Stimulated activated CD8-positive, alpha-beta memory T cell treated with anti-CD3 and anti-CD28 coated beads, Interleukin-7, amount 100 ng/mL, for 48 hours (primary cell): ENCODE measurements around the gene ARHGAP28.

Source experiments
- DNase-seq, 2 donors: peaks; one replicate each; pipeline ENCODE4 v3.0.0-alpha.2; 2020; ENCODE audit warnings: low read depth in 1 of 2; ENCODE audit errors: extremely low read depth in 1 of 2

The ARHGAP28 gene

GRCh38 chr18:6729247-6730091 lies at the start of gene ARHGAP28:
Gene ARHGAP28 (plus strand): TSS chr18:6729716. CDS start chr18:6729822, 106 bp downstream.
- no peak for DNase-seq

DNA sequence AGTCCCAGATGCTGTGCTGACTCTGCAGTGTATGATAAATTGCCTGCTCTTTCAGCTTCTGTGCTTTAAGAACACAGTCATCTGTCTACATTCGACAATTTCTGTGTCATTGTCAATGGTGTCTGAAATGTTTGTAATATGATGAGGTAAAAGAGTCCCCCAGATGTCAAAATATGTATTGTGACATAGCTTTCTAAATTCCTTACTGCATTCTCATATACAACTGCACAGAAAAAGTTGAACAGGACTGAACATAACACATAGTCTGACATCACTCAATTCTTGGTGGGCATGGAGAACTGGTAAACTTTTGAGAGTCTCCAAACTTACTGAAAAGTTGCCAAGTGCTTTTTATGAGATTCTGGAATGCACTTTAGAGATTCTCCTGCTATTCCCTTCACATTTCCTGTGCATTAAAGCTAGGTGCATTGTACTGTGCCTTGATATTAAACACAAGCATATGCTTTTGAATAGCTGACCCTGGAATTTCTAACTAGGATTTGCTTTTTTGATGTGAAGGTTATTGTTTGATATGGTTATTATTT lies 48.1 kb upstream of the ARHGAP28 start:
- no peak for DNase-seq

GRCh38 chr18:6682437-6683111 lies 46.9 kb upstream of the ARHGAP28 start:
- no peak for DNase-seq

DNA sequence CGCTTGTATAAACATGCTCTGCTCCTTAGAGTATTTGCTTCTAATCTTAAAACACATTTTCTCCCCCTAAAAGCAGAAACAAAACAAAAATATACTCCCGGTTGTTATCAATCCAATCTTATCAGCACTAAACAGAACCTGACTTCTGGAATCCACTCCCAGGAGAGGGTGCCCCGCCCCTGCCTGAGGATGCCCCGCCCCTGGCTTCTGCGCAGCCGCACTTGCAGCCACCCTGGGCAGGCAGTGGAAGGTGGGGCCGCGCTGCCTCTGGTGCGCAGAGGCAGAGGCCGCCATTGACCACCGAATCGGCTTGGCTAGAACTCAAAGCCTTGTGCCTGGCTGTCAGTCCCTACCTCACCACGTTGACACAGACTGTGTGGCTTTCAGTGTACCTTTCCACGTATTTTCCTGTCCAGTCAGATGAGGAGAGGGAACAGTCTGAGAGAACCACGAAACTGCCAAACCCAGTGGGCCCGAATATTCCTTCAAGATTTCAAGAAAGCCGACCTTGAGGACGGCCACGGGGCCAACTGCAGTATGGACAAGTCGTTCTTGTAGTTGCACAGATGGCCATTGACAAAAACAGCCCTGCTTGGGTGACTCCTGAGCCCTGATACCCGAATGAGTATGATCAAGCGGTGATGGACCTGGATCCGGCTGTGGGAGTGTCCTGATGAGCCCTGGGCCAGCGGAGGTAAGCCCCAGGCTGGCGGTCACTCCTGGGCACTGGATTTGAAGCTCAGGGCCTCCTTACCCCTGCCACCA lies 46.2 kb upstream of the ARHGAP28 start:
- DNase-seq: no peak

DNA sequence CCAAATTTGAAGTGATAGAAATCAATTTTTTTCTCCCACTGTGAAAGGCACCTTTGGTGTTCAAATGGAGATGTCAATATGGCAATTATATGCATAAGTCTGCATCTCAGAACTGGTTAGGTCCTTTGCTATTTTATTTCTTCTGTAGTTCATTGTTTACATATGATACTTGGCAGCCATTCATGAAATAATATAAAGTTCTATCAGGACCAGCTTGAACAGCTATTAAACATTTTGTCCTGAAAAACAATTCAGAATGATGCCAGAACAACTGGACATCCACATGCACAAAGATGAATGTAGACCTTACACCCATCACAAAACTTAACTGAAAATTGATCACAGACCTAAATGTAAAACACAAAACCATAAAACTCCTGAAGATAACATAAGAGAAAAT lies 41.8 kb upstream of the ARHGAP28 start:
- DNase-seq: no peak

- no peak for DNase-seq
Observed at GRCh38 chr18:6708890-6709289, 20.6 kb upstream of the ARHGAP28 start.

DNA sequence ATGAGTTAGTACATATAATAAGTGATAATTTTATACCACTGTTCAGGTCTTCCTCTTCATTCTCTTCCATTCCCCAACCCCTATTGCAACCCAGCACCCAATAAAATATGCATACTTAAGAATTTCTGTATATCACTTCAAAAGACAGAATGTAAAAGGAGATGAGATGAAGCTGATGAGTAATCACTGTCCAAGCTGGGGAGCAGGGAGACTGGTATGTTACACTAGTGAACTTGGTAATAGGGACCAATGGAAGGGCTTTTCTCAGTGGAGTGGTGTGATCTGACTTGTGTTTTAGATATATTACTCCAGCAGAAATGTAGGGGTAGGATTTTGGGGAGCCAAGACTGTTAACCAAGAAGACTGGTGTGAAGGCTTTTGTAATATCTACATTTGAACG lies 18.0 kb upstream of the ARHGAP28 start:
- DNase-seq: no peak

DNA sequence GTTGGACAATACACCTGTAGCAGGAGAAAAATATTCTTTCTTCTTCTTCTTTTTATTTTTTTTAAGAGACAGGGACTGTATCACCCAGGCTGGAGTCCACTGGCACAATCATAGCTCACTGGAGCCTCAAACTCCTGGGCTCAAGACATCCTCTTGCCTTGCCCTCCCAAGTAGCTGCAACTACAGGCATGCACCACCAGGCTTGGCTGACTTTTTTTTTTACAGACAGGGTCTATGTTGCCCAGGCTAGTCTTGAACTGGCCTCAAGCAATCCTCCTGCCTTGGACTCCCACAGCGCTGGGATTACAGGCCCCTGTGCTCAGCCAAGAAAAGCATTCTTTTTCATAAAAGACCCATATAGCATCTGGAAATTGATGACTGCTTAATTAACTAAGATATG lies 17.1 kb upstream of the ARHGAP28 start:
- no peak for DNase-seq

- DNase-seq: no peak
Observed at GRCh38 chr18:6714010-6714409, 15.5 kb upstream of the ARHGAP28 start.

GRCh38 chr18:6718267-6718666 lies 11.2 kb upstream of the ARHGAP28 start:
- DNase-seq: no peak

GRCh38 chr18:6719098-6719846 lies 10.2 kb upstream of the ARHGAP28 start:
- no peak for DNase-seq

DNA sequence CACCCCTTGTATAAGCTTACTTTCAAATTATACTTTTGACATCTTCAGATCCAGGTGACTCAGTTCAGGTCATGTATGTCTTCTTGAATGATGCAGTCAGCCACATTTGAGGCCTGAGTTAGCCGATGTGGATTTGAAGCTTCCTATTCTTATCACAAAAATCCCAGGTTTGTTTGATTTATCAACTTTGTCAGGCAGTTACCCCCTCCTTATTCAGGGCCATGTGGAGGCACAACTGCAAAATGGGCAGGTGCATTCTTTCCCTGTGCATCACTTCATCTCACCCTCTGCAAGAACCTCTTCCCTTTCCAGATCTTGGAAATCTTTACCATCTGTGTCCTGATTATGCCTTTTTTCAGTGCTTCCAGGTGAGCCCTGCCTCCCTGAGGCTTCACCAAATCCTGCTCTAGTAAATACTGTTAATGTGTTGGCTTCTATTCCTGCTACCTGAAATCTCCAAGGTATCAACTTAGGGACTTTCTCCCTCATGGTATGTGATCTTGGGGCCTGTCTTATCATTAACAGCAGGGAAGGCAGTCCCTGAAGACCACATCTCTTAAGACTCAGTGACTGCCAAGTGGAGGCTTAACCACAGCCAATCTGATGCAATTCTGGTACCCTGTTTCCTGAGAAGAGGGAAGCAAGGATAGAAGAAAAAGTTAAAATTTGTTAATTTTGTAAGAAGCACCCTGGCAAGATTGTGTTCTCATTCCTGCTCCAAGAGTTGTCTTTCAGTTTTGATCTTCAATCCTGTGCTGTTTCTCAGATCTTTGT lies 9.4 kb upstream of the ARHGAP28 start:
- no peak for DNase-seq

DNA sequence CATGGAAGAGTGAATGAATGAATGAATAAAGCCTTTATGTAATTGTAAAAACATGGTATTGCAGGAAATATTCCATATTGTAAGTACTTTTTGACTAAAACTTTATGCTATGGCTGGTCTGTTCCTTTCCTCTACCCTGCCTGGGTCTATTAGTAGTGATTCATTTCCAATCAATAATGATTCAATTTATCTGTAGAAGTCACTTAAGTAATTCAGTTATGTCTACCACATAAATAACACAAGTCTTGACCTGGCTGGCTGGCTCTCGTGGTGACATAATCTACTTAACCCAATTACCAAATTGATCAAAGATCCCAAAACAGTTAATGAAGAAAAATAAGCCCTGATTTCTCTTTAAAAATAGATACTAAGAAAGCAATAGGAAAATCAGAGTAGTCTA lies 7.8 kb upstream of the ARHGAP28 start:
- DNase-seq: no peak

GRCh38 chr18:6722690-6723089 lies 6.8 kb upstream of the ARHGAP28 start:
- DNase-seq: no peak

GRCh38 chr18:6724331-6724730 lies 5.2 kb upstream of the ARHGAP28 start:
- DNase-seq: no peak

- no peak for DNase-seq
Observed at GRCh38 chr18:6728331-6728730, 1.2 kb upstream of the ARHGAP28 start.

DNA sequence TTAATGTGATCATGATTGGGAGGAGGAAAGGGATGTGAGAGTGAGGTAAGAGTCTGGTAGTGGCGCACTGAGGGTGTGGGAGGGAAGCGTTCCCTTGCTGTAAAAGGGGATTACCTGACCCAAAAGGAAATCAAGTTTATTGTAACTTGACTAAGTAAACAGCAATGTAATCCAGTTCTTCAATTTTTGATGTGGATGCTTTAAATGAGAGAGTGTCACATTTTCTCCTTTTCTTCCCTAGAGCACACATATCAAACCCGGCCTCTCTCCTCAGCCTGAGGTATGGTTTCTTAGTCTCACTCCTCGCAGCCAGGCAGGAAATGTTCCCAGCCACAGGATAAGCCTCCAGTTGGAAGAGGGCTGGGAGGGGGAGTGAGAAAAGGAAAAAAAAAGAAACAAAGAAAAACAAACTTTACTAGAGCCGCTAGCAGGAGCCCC lies 688 bp upstream of the ARHGAP28 start:
- no peak for DNase-seq

GRCh38 chr18:6730416-6731221 lies 1.1 kb downstream of the ARHGAP28 start:
- DNase-seq: no peak

- no peak for DNase-seq
Observed at GRCh38 chr18:6731222-6731596, 1.7 kb downstream of the ARHGAP28 start.
